ENCODE measurements around the gene CENPN.

- TF ChIP-seq SRF (IDR thresholded peaks at IDR 0.05; ENCODE audit: low read depth in 2 of 2, low read length in 2 of 2) (no peak), CTCF (IDR thresholded peaks at IDR 0.05 in 2 of 3, conservative IDR thresholded peaks at IDR 0.05 in 1 of 3; ENCODE audit: control insufficient read depth in 2 of 3, extremely low read depth in 1 of 3, insufficient read depth in 1 of 3, low read depth in 3 of 3, low read length in 3 of 3) (no peak), PRDM15 (CRISPR knock-in tag; IDR thresholded peaks at IDR 0.05) (no peak), RAD21 (IDR thresholded peaks at IDR 0.05; ENCODE audit: insufficient read depth, low read depth, low read length) (no peak), CBFB (IDR thresholded peaks at IDR 0.05; ENCODE audit: low read depth) (no peak), SIN3A (IDR thresholded peaks at IDR 0.05; ENCODE audit: low read depth, low read length) (no peak), ZNF592 (IDR thresholded peaks at IDR 0.05) (no peak), IRF3 (IDR thresholded peaks at IDR 0.05) (no peak), SREBF1 (IDR thresholded peaks at IDR 0.05; ENCODE audit: low read length) (no peak), POLR2AphosphoS5 (IDR thresholded peaks at IDR 0.05; ENCODE audit: low read length) (no peak), POLR2A (IDR thresholded peaks at IDR 0.05; ENCODE audit: low read depth, low read length) (no peak)
Observed at GRCh38 chr16:80968386-80969113, 38.5 kb upstream of the CENPN start.

All from GM12878 (cell line).